IMR-90 (cell line): ENCODE measurements around the gene IFIT3. TPM values are rescaled to one million over a fixed set of nuclear protein-coding genes. Genes with fewer than 3 reads are reported as not detected.

Experiments used
- ATAC-seq: fragments of 200-7000 bp; cut with Tn5 transposase; 2 replicates; pipeline ENCODE4 v1.9.1; 2020; ENCODE audit warnings: low read depth, mild to moderate bottlenecking, moderate library complexity
- BruUV-seq: library from RNA; stranded (reverse); fragments of 400-500 nt; replicated peaks from 2 replicates; lab custom pipeline; 2021; lab: Mats Ljungman, UMichigan
- CTCF ChIA-PET: fragments of 300-600 bp; formaldehyde crosslinking; extraction: SDS; loops from one replicate; lab custom pipeline; 2021; ENCODE audit warnings: antibody characterized with exemption; lab: Yijun Ruan, JAX
- POLR2A ChIA-PET: fragments of 300-600 bp; sonication (Branson Sonifier 250); formaldehyde crosslinking; loops from one replicate; lab custom pipeline; 2022; ENCODE audit warnings: antibody characterized with exemption; ENCODE audit not compliant: unreplicated experiment; lab: Charles Lee
- DNase-seq: peaks from one replicate; pipeline ENCODE4 v3.0.0; 2013
- H2AFZ ChIP-seq: replicated peaks from 2 replicates; pipeline ENCODE3; 2013; ENCODE audit warnings: low read length, mild to moderate bottlenecking; ENCODE audit not compliant: poor library complexity
- H2AK5ac ChIP-seq: 2 replicates; pipeline ENCODE4 v1.6.1; 2013; ENCODE audit warnings: low read depth, low read length, inconsistent platforms
- H2AK9ac ChIP-seq: replicated peaks from 2 replicates; pipeline ENCODE3; 2013; ENCODE audit warnings: mild to moderate bottlenecking, low read depth, low read length, moderate library complexity; ENCODE audit not compliant: poor library complexity
- H2BK120ac ChIP-seq: 2 replicates; pipeline ENCODE4 v1.6.1; 2013; ENCODE audit warnings: low read depth, low read length, inconsistent platforms
- H2BK15ac ChIP-seq: 3 replicates; pipeline ENCODE4 v1.6.1; 2013; ENCODE audit warnings: low read depth, low read length, inconsistent platforms
- H2BK20ac ChIP-seq: 2 replicates; pipeline ENCODE4 v1.6.1; 2013; ENCODE audit warnings: low read depth, mild to moderate bottlenecking, inconsistent platforms, low read length, moderate library complexity
- H2BK5ac ChIP-seq: 2 replicates; pipeline ENCODE4 v1.6.1; 2013; ENCODE audit warnings: mild to moderate bottlenecking, low read depth, low read length, inconsistent platforms; ENCODE audit not compliant: poor library complexity, severe bottlenecking
- H3K14ac ChIP-seq: replicated peaks from 2 replicates; pipeline ENCODE4 v1.6.1; 2013; ENCODE audit warnings: low read depth, low read length, inconsistent platforms
- H3K18ac ChIP-seq: 2 replicates; pipeline ENCODE4 v1.6.1; 2013; ENCODE audit warnings: low read depth, low read length, control low read depth
- H3K23ac ChIP-seq: 2 replicates; pipeline ENCODE4 v1.6.1; 2013; ENCODE audit warnings: low read depth, low read length, inconsistent platforms
- H3K27ac ChIP-seq: 2 replicates; pipeline ENCODE4 v1.5.1; 2013; ENCODE audit warnings: mild to moderate bottlenecking, control low read depth, low read length; ENCODE audit not compliant: insufficient read depth
- H3K27me3 ChIP-seq: 2 replicates; pipeline ENCODE4 v1.6.1; 2013; ENCODE audit warnings: low read length; ENCODE audit not compliant: control insufficient read depth, insufficient read depth
- H3K36me3 ChIP-seq: 2 replicates; pipeline ENCODE4 v1.6.1; 2013; ENCODE audit warnings: low read length, mixed read lengths; ENCODE audit not compliant: control insufficient read depth, insufficient read depth
- H3K4ac ChIP-seq: 2 replicates; pipeline ENCODE4 v1.6.1; 2013; ENCODE audit warnings: low read depth, low read length, inconsistent platforms
- H3K4me1 ChIP-seq: 2 replicates; pipeline ENCODE4 v1.6.1; 2013; ENCODE audit warnings: low read length, mixed read lengths; ENCODE audit not compliant: control insufficient read depth, insufficient read depth
- H3K4me2 ChIP-seq: 2 replicates; pipeline ENCODE4 v1.6.1; 2013; ENCODE audit warnings: low read depth, mild to moderate bottlenecking, control low read depth, low read length, moderate library complexity
- H3K4me3 ChIP-seq: 2 replicates; pipeline ENCODE4 v1.5.1; 2013; ENCODE audit warnings: low read depth, mild to moderate bottlenecking, control low read depth, low read length, moderate library complexity; ENCODE audit not compliant: insufficient read depth
- H3K56ac ChIP-seq: 2 replicates; pipeline ENCODE4 v1.6.1; 2013; ENCODE audit warnings: low read length, inconsistent platforms; ENCODE audit not compliant: insufficient read depth; ENCODE audit errors: extremely low read depth
- H3K79me1 ChIP-seq, 2 experiments: 2 replicates each; pipeline ENCODE4 v1.6.1; 2013; ENCODE audit warnings: low read length in 2 of 2, inconsistent platforms in 1 of 2, low read depth in 1 of 2
- H3K9ac ChIP-seq: 2 replicates; pipeline ENCODE4 v1.6.1; 2013; ENCODE audit warnings: low read depth, low read length, control low read depth
- H3K9me1 ChIP-seq: 2 replicates; pipeline ENCODE4 v1.6.1; 2013; ENCODE audit warnings: low read length, inconsistent platforms; ENCODE audit not compliant: insufficient read depth
- H3K9me3 ChIP-seq: 2 replicates; pipeline ENCODE4 v1.6.1; 2013; ENCODE audit warnings: low read length; ENCODE audit not compliant: control insufficient read depth, insufficient read depth
- H4K20me1 ChIP-seq: 2 replicates; pipeline ENCODE4 v1.6.1; 2013; ENCODE audit warnings: low read length, inconsistent platforms; ENCODE audit not compliant: insufficient read depth
- H4K5ac ChIP-seq: 2 replicates; pipeline ENCODE4 v1.6.1; 2013; ENCODE audit warnings: mild to moderate bottlenecking, low read depth, low read length, control low read depth
- H4K8ac ChIP-seq, 2 experiments: 2 replicates each; pipeline ENCODE4 v1.6.1; 2013; ENCODE audit warnings: low read depth in 2 of 2, low read length in 2 of 2, control low read depth in 1 of 2, inconsistent platforms in 1 of 2
- H4K91ac ChIP-seq: 2 replicates; pipeline ENCODE4 v1.6.1; 2013; ENCODE audit warnings: low read depth, low read length, inconsistent platforms; ENCODE audit not compliant: insufficient read depth
- CEBPB ChIP-seq: IDR thresholded peaks from 2 replicates; pipeline ENCODE4 v1.6.1; 2012; ENCODE audit warnings: low read depth, low read length, improper control_type of control experiment
- CHD1 ChIP-seq: IDR thresholded peaks from 2 replicates; pipeline ENCODE4 v1.6.1; 2012; ENCODE audit warnings: low read depth, low read length, improper control_type of control experiment
- FOS ChIP-seq: fragments of 150-350 bp; IDR thresholded peaks from 2 replicates; pipeline ENCODE4 v1.6.1; 2016; ENCODE audit warnings: low read depth, low read length
- MXI1 ChIP-seq: IDR thresholded peaks from 2 replicates; pipeline ENCODE4 v1.6.1; 2012; ENCODE audit warnings: low read depth, mild to moderate bottlenecking, low read length, moderate library complexity, borderline replicate concordance
- POLR2A ChIP-seq: IDR thresholded peaks from 2 replicates; pipeline ENCODE4 v1.6.1; 2012; ENCODE audit warnings: mild to moderate bottlenecking, low read depth, low read length
- RAD21 ChIP-seq: IDR thresholded peaks from 2 replicates; pipeline ENCODE4 v1.6.1; 2012; ENCODE audit warnings: low read length, improper control_type of control experiment
- RFX5 ChIP-seq: IDR thresholded peaks from 2 replicates; pipeline ENCODE4 v1.8.0; 2012; ENCODE audit warnings: low read depth, mild to moderate bottlenecking, low read length, moderate library complexity
- WGBS, 2 experiments: methylation state at CpG; one replicate each; pipeline versions ENCODE4 v1.1.5 to v1.1.7; 2013; ENCODE audit warnings: missing lambda C conversion rate in 2 of 2; ENCODE audit not compliant: insufficient read length in 1 of 2; ENCODE audit errors: extremely low coverage in 2 of 2; 5-methylcytosine and 5-hydroxymethylcytosine counted together
- dilution Hi-C: fragments of 300-500 bp; cut with HindIII; formaldehyde crosslinking; loops from one replicate; pipeline ENCODE4 v1.14.3; 2018; ENCODE audit warnings: low sequenced_read_pairs; ENCODE audit not compliant: unreplicated experiment
- in situ Hi-C: fragments of 300-500 bp; cut with MboI; formaldehyde crosslinking; loops from 3 replicates; pipeline ENCODE4 v1.14.3; 2019; ENCODE audit warnings: low sequenced_read_pairs, inconsistent platforms, mixed read lengths
- intact Hi-C: fragments of 100-400 bp; cut with micrococcal nuclease; formaldehyde crosslinking; loops from 2 replicates; pipeline ENCODE4 v1.10.0; 2022
- polyA plus RNA-seq, 3 experiments: library from polyadenylated mRNA; depleted of rRNA; stranded (reverse); fragments of >200 nt; gene quantifications; 2 replicates each; pipeline ENCODE4 v1.2.3, GENCODE V29; 2012; ENCODE audit warnings: low replicate concordance in 1 of 3
- total RNA-seq: library from RNA; depleted of rRNA; stranded (reverse); fragments of >200 nt; gene quantifications from 2 replicates; pipeline ENCODE4 v1.2.3, GENCODE V29; 2012

Gene IFIT3
- total and polyA plus RNA-seq, 2 of the 4 experiments (the other 2 are of a cell fraction) = 3.5 to 7.3 TPM

DNA sequence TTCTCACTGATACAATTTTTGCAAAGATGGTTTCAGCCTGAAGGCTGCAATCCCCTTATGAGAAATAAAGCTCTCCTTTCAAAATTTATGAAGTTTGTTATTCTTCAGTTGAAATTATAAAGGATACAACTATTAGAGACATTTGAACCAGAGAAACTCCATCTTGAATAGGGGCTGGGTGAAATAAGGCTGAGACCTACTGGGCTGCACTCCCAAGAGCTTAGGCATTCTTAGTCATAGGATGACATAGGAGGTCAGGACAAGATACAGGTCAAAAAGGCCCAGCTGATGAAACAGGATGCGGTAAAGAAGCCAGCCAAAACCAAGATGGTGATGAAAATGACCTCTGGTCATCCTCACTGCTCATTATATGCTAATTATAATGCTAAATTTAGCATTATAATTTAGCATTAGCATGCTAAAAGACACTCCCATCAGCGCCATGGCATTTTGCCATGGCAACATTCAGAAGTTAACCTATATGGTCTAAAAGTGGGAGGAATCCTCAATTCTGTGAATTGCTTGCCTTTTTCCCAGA, 27.7 kb downstream of the IFIT3 start:
- no peak overlapping the region for H3K4me2 ChIP-seq
- BruUV-seq = no TSS peak

More for the DNA sequence above, 27.7 kb downstream of the IFIT3 start:
- Histone ChIP-seq H4K20me1 (no peaks in the 10 kb centered on the region), H2AK5ac (no peak overlapping the region), H4K91ac (no peak overlapping the region), H3K9me3 (no peaks in the 10 kb centered on the region), H2AFZ (no peak overlapping the region), H3K4me3 (no peak overlapping the region), H4K8ac (no peak overlapping the region), H3K4me1 (peaks cover 18% of the 10 kb centered on the region), H2BK120ac (no peak overlapping the region), H4K5ac (no peak overlapping the region), H3K9me1 (peaks cover 8% of the 10 kb centered on the region), H3K27ac (no peak overlapping the region), H3K14ac (peak overlapping the region; percentile 18; the same call in 1 of the 2 replicates), H2BK20ac (peak overlapping the region; percentile 15; the same call in 1 of the 2 replicates), H2BK5ac (peak overlapping the region; percentile 60), H3K9ac (no peak overlapping the region), H2AK9ac (no peak overlapping the region), H3K4ac (peak overlapping the region; percentile 9; the same call in 1 of the 2 replicates), H3K23ac (no peak overlapping the region), H3K18ac (no peak overlapping the region), H3K27me3 (no peaks in the 10 kb centered on the region), H3K56ac (no peak overlapping the region), H2BK15ac (no peak overlapping the region), H3K36me3 (no peaks in the 10 kb centered on the region), H3K79me1 (no peaks in the 10 kb centered on the region)
- in situ Hi-C loops = no loop called here
- CTCF ChIA-PET = interaction anchor here (1.1 kb wide), 1 partner anchor 24 kb away, joined by 3 read pairs; no protein-coding TSS in a partner anchor
- POLR2A ChIA-PET = no interaction called here
- ATAC-seq (no peak), DNase-seq (peak; percentile 85)
- dilution Hi-C loops = no loop called here
- intact Hi-C loops = no loop called here
- TF ChIP-seq FOS = no peak
- TF ChIP-seq CEBPB = peak; percentile 19; the same call in 1 of the 2 replicates
- no peak for TF ChIP-seq MXI1
- TF ChIP-seq CHD1 = no peak
- no peak for TF ChIP-seq POLR2A
- no peak for TF ChIP-seq RFX5
- TF ChIP-seq RAD21 = no peak
- no CpG with 5 or more reads among the region's 2 CpGs for WGBS, 2 experiments
